ENCODE results near the gene CDK13.

Gene CDK13

GRCh38 chr7:40059057-40059456 is 109.0 kb downstream of the CDK13 start:
- 90% methylated on average over 5 of the region's 6 CpGs for WGBS
- no peaks in the 10 kb centered on the region for H3K27me3 ChIP-seq (ENCODE audit: insufficient read depth, low read length)
- H3K9ac ChIP-seq (ENCODE audit: low read depth, low read length): no peak overlapping the region
- no peak overlapping the region for H3K4me3 ChIP-seq (ENCODE audit: low read length)
- H3K9me3 ChIP-seq (ENCODE audit: insufficient read depth, low read depth, low read length): no peaks in the 10 kb centered on the region
- H3K4me1 ChIP-seq (ENCODE audit: insufficient read depth, low read length): no peaks in the 10 kb centered on the region
- no peak overlapping the region for H3K27ac ChIP-seq (ENCODE audit: low read depth, low read length)
- H3K36me3 ChIP-seq (ENCODE audit: insufficient read depth, low read length): peaks cover 22% of the 10 kb centered on the region

- H3K36me3 ChIP-seq (ENCODE audit: insufficient read depth, low read length): peaks cover 8% of the 10 kb centered on the region; the same call in 1 of the 2 replicates
- WGBS: 95% methylated on average over 5 of the region's 5 CpGs
- H3K9ac ChIP-seq (ENCODE audit: low read depth, low read length): no peak overlapping the region
- no peak overlapping the region for H3K27ac ChIP-seq (ENCODE audit: low read depth, low read length)
- H3K4me1 ChIP-seq (ENCODE audit: insufficient read depth, low read length): peaks cover 3% of the 10 kb centered on the region; the same call in 1 of the 2 replicates
- no peaks in the 10 kb centered on the region for H3K27me3 ChIP-seq (ENCODE audit: insufficient read depth, low read length)
- no peaks in the 10 kb centered on the region for H3K9me3 ChIP-seq (ENCODE audit: insufficient read depth, low read depth, low read length)
- H3K4me3 ChIP-seq (ENCODE audit: low read length): no peak overlapping the region
Measured at GRCh38 chr7:40072268-40072667, 122.2 kb downstream of the CDK13 start.

- H3K36me3 ChIP-seq (ENCODE audit: insufficient read depth, low read length): peaks cover 8% of the 10 kb centered on the region; the same call in 1 of the 2 replicates
- no peak overlapping the region for H3K27ac ChIP-seq (ENCODE audit: low read depth, low read length)
- no peaks in the 10 kb centered on the region for H3K9me3 ChIP-seq (ENCODE audit: insufficient read depth, low read depth, low read length)
- peaks cover 3% of the 10 kb centered on the region; the same call in 1 of the 2 replicates for H3K4me1 ChIP-seq (ENCODE audit: insufficient read depth, low read length)
- WGBS: 100% methylated on average over 2 of the region's 2 CpGs
- H3K4me3 ChIP-seq (ENCODE audit: low read length): no peak overlapping the region
- H3K27me3 ChIP-seq (ENCODE audit: insufficient read depth, low read length): no peaks in the 10 kb centered on the region
- no peak overlapping the region for H3K9ac ChIP-seq (ENCODE audit: low read depth, low read length)
Measured at GRCh38 chr7:40073239-40073638, 123.2 kb downstream of the CDK13 start.

GRCh38 chr7:40077849-40078248 is 127.8 kb downstream of the CDK13 start:
- H3K9ac ChIP-seq (ENCODE audit: low read depth, low read length): no peak overlapping the region
- H3K36me3 ChIP-seq (ENCODE audit: insufficient read depth, low read length): peaks cover 28% of the 10 kb centered on the region
- WGBS: no CpG with 5 or more reads among the region's 3 CpGs
- no peaks in the 10 kb centered on the region for H3K9me3 ChIP-seq (ENCODE audit: insufficient read depth, low read depth, low read length)
- no peak overlapping the region for H3K4me3 ChIP-seq (ENCODE audit: low read length)
- no peaks in the 10 kb centered on the region for H3K4me1 ChIP-seq (ENCODE audit: insufficient read depth, low read length)
- no peak overlapping the region for H3K27ac ChIP-seq (ENCODE audit: low read depth, low read length)
- no peaks in the 10 kb centered on the region for H3K27me3 ChIP-seq (ENCODE audit: insufficient read depth, low read length)

GRCh38 chr7:40092182-40092581 is 142.1 kb downstream of the CDK13 start:
- 96% methylated on average over 2 of the region's 2 CpGs for WGBS
- peaks cover 64% of the 10 kb centered on the region for H3K36me3 ChIP-seq (ENCODE audit: insufficient read depth, low read length)

GRCh38 chr7:40093631-40094350 is 143.7 kb downstream of the CDK13 start:
- H3K4me1 ChIP-seq (ENCODE audit: insufficient read depth, low read length): peaks cover 14% of the 10 kb centered on the region; the same call in 1 of the 2 replicates
- H3K9ac ChIP-seq (ENCODE audit: low read depth, low read length): no peak overlapping the region
- no peak overlapping the region for H3K27ac ChIP-seq (ENCODE audit: low read depth, low read length)
- no peaks in the 10 kb centered on the region for H3K9me3 ChIP-seq (ENCODE audit: insufficient read depth, low read depth, low read length)
- H3K4me3 ChIP-seq (ENCODE audit: low read length): no peak overlapping the region
- WGBS: 97% methylated on average over 7 of the region's 8 CpGs
- no peaks in the 10 kb centered on the region for H3K27me3 ChIP-seq (ENCODE audit: insufficient read depth, low read length)
- peaks cover 55% of the 10 kb centered on the region for H3K36me3 ChIP-seq (ENCODE audit: insufficient read depth, low read length)

More at GRCh38 chr7:40092182-40092581, 142.1 kb downstream of the CDK13 start:
- no peaks in the 10 kb centered on the region for H3K9me3 ChIP-seq (ENCODE audit: insufficient read depth, low read depth, low read length)
- no peak overlapping the region for H3K27ac ChIP-seq (ENCODE audit: low read depth, low read length)
- H3K4me3 ChIP-seq (ENCODE audit: low read length): no peak overlapping the region
- H3K9ac ChIP-seq (ENCODE audit: low read depth, low read length): no peak overlapping the region
- H3K4me1 ChIP-seq (ENCODE audit: insufficient read depth, low read length): peaks cover 9% of the 10 kb centered on the region; the same call in 1 of the 2 replicates
- no peaks in the 10 kb centered on the region for H3K27me3 ChIP-seq (ENCODE audit: insufficient read depth, low read length)

GRCh38 chr7:40095230-40095629 is 145.2 kb downstream of the CDK13 start:
- peaks cover 14% of the 10 kb centered on the region; the same call in 1 of the 2 replicates for H3K4me1 ChIP-seq (ENCODE audit: insufficient read depth, low read length)
- no peaks in the 10 kb centered on the region for H3K9me3 ChIP-seq (ENCODE audit: insufficient read depth, low read depth, low read length)
- peaks cover 41% of the 10 kb centered on the region for H3K36me3 ChIP-seq (ENCODE audit: insufficient read depth, low read length)
- no peak overlapping the region for H3K27ac ChIP-seq (ENCODE audit: low read depth, low read length)
- H3K4me3 ChIP-seq (ENCODE audit: low read length): no peak overlapping the region
- H3K9ac ChIP-seq (ENCODE audit: low read depth, low read length): no peak overlapping the region
- H3K27me3 ChIP-seq (ENCODE audit: insufficient read depth, low read length): no peaks in the 10 kb centered on the region
- 85% methylated on average over 1 of the region's 1 CpG for WGBS

- Histone ChIP-seq H3K36me3 (ENCODE audit: insufficient read depth, low read length) (peaks cover 41% of the 10 kb centered on the region), H3K9ac (ENCODE audit: low read depth, low read length) (no peak overlapping the region), H3K27ac (ENCODE audit: low read depth, low read length) (peak overlapping the region; percentile 4; the same call in 1 of the 2 replicates), H3K4me3 (ENCODE audit: low read length) (no peak overlapping the region), H3K9me3 (ENCODE audit: insufficient read depth, low read depth, low read length) (no peaks in the 10 kb centered on the region), H3K4me1 (ENCODE audit: insufficient read depth, low read length) (peaks cover 14% of the 10 kb centered on the region; the same call in 1 of the 2 replicates), H3K27me3 (ENCODE audit: insufficient read depth, low read length) (no peaks in the 10 kb centered on the region)
- WGBS: 67% methylated on average over 1 of the region's 1 CpG
Measured at GRCh38 chr7:40095695-40096327, 145.8 kb downstream of the CDK13 start.

- no peak overlapping the region for H3K27ac ChIP-seq (ENCODE audit: low read depth, low read length)
- H3K4me1 ChIP-seq (ENCODE audit: insufficient read depth, low read length): peaks cover 14% of the 10 kb centered on the region; the same call in 1 of the 2 replicates
- WGBS: 95% methylated on average over 2 of the region's 2 CpGs
- peaks cover 27% of the 10 kb centered on the region for H3K36me3 ChIP-seq (ENCODE audit: insufficient read depth, low read length)
- H3K9me3 ChIP-seq (ENCODE audit: insufficient read depth, low read depth, low read length): no peaks in the 10 kb centered on the region
- no peak overlapping the region for H3K9ac ChIP-seq (ENCODE audit: low read depth, low read length)
- no peaks in the 10 kb centered on the region for H3K27me3 ChIP-seq (ENCODE audit: insufficient read depth, low read length)
- no peak overlapping the region for H3K4me3 ChIP-seq (ENCODE audit: low read length)
Measured at GRCh38 chr7:40097728-40098127, 147.7 kb downstream of the CDK13 start.

- Histone ChIP-seq H3K27me3 (ENCODE audit: insufficient read depth, low read length) (no peaks in the 10 kb centered on the region), H3K36me3 (ENCODE audit: insufficient read depth, low read length) (peaks cover 16% of the 10 kb centered on the region), H3K4me1 (ENCODE audit: insufficient read depth, low read length) (peaks cover 14% of the 10 kb centered on the region; the same call in 1 of the 2 replicates), H3K9ac (ENCODE audit: low read depth, low read length) (no peak overlapping the region), H3K27ac (ENCODE audit: low read depth, low read length) (no peak overlapping the region), H3K4me3 (ENCODE audit: low read length) (no peak overlapping the region), H3K9me3 (ENCODE audit: insufficient read depth, low read depth, low read length) (no peaks in the 10 kb centered on the region)
Measured at GRCh38 chr7:40098810-40099209, 148.8 kb downstream of the CDK13 start.

- no peak overlapping the region for H3K4me3 ChIP-seq (ENCODE audit: low read length)
- H3K9ac ChIP-seq (ENCODE audit: low read depth, low read length): no peak overlapping the region
- H3K4me1 ChIP-seq (ENCODE audit: insufficient read depth, low read length): peaks cover 14% of the 10 kb centered on the region; the same call in 1 of the 2 replicates
- no peaks in the 10 kb centered on the region for H3K27me3 ChIP-seq (ENCODE audit: insufficient read depth, low read length)
- peaks cover 6% of the 10 kb centered on the region; the same call in 1 of the 2 replicates for H3K36me3 ChIP-seq (ENCODE audit: insufficient read depth, low read length)
- no peaks in the 10 kb centered on the region for H3K9me3 ChIP-seq (ENCODE audit: insufficient read depth, low read depth, low read length)
- WGBS: 97% methylated on average over 3 of the region's 4 CpGs
- no peak overlapping the region for H3K27ac ChIP-seq (ENCODE audit: low read depth, low read length)
Measured at GRCh38 chr7:40099837-40100236, 149.8 kb downstream of the CDK13 start.

Measured in HUES64 (cell line).